ENCODE measurements around the gene CHKB.

Gene CHKB

GRCh38 chr22:50581950-50582492 is 628 bp downstream of the CHKB start:
- Histone ChIP-seq H3K27me3 (ENCODE audit: control insufficient read depth in 2 of 2, insufficient read depth in 2 of 2, low read length in 2 of 2) (no peaks in the 10 kb centered on the region), H3K9me3 (ENCODE audit: control insufficient read depth in 2 of 2, low read length in 2 of 2) (no peaks in the 10 kb centered on the region), H3K9ac (ENCODE audit: low read depth in 1 of 2, low read length in 2 of 2) (peak overlapping the region; percentile 94), H3K4me3 (ENCODE audit: low read length in 2 of 2) (peak overlapping the region; percentile 70 to 89), H3K36me3 (ENCODE audit: control insufficient read depth in 2 of 2, insufficient read depth in 2 of 2, low read length in 2 of 2) (peaks cover 6 to 15% of the 10 kb centered on the region in 2 donors), H3K4me1 (ENCODE audit: control insufficient read depth in 2 of 2, insufficient read depth in 2 of 2, low read length in 2 of 2) (peaks cover 14 to 22% of the 10 kb centered on the region in 2 donors), H3K27ac (ENCODE audit: low read depth in 2 of 2, low read length in 2 of 2) (peak overlapping the region; percentile 99)

- Histone ChIP-seq H3K9me3 (ENCODE audit: control insufficient read depth in 2 of 2, low read length in 2 of 2) (no peaks in the 10 kb centered on the region), H3K27ac (ENCODE audit: low read depth in 2 of 2, low read length in 2 of 2) (peak overlapping the region in 1 of 2 donors; percentile 99), H3K4me1 (ENCODE audit: control insufficient read depth in 2 of 2, insufficient read depth in 2 of 2, low read length in 2 of 2) (peaks cover 14 to 22% of the 10 kb centered on the region in 2 donors), H3K4me3 (ENCODE audit: low read length in 2 of 2) (peak overlapping the region; percentile 70 to 89), H3K36me3 (ENCODE audit: control insufficient read depth in 2 of 2, insufficient read depth in 2 of 2, low read length in 2 of 2) (peaks cover 6 to 15% of the 10 kb centered on the region in 2 donors), H3K27me3 (ENCODE audit: control insufficient read depth in 2 of 2, insufficient read depth in 2 of 2, low read length in 2 of 2) (no peaks in the 10 kb centered on the region), H3K9ac (ENCODE audit: low read depth in 1 of 2, low read length in 2 of 2) (peak overlapping the region; percentile 94)
These were observed 1.4 kb downstream of the CHKB start for GRCh38 chr22:50581031-50581949.

GRCh38 chr22:50579752-50580151 is 2.9 kb downstream of the CHKB start:
- Histone ChIP-seq H3K27me3 (ENCODE audit: control insufficient read depth in 2 of 2, insufficient read depth in 2 of 2, low read length in 2 of 2) (no peaks in the 10 kb centered on the region), H3K36me3 (ENCODE audit: control insufficient read depth in 2 of 2, insufficient read depth in 2 of 2, low read length in 2 of 2) (peaks cover 6 to 15% of the 10 kb centered on the region in 2 donors), H3K9ac (ENCODE audit: low read depth in 1 of 2, low read length in 2 of 2) (no peak overlapping the region), H3K27ac (ENCODE audit: low read depth in 2 of 2, low read length in 2 of 2) (no peak overlapping the region), H3K4me3 (ENCODE audit: low read length in 2 of 2) (no peak overlapping the region), H3K4me1 (ENCODE audit: control insufficient read depth in 2 of 2, insufficient read depth in 2 of 2, low read length in 2 of 2) (peaks cover 14 to 22% of the 10 kb centered on the region in 2 donors), H3K9me3 (ENCODE audit: control insufficient read depth in 2 of 2, low read length in 2 of 2) (no peaks in the 10 kb centered on the region)

- no peak overlapping the region for H3K4me3 ChIP-seq (ENCODE audit: low read length in 2 of 2)
- H3K9me3 ChIP-seq (ENCODE audit: control insufficient read depth in 2 of 2, low read length in 2 of 2): no peaks in the 10 kb centered on the region
- H3K9ac ChIP-seq (ENCODE audit: low read depth in 1 of 2, low read length in 2 of 2): no peak overlapping the region
- no peaks in the 10 kb centered on the region for H3K27me3 ChIP-seq (ENCODE audit: control insufficient read depth in 2 of 2, insufficient read depth in 2 of 2, low read length in 2 of 2)
- H3K27ac ChIP-seq (ENCODE audit: low read depth in 2 of 2, low read length in 2 of 2): no peak overlapping the region
- peaks cover 8 to 15% of the 10 kb centered on the region in 2 donors for H3K36me3 ChIP-seq (ENCODE audit: control insufficient read depth in 2 of 2, insufficient read depth in 2 of 2, low read length in 2 of 2)
- peaks cover 14 to 22% of the 10 kb centered on the region in 2 donors for H3K4me1 ChIP-seq (ENCODE audit: control insufficient read depth in 2 of 2, insufficient read depth in 2 of 2, low read length in 2 of 2)
These were observed 3.8 kb downstream of the CHKB start for GRCh38 chr22:50578776-50579310.

GRCh38 chr22:50577987-50578775 is 4.5 kb downstream of the CHKB start, which contains the start of gene CPT1B:
Gene CPT1B (minus strand): TSS chr22:50578427. CDS start chr22:50577915, 512 bp downstream.
- Histone ChIP-seq H3K9me3 (ENCODE audit: control insufficient read depth in 2 of 2, low read length in 2 of 2) (no peaks in the 10 kb centered on the region), H3K4me3 (ENCODE audit: low read length in 2 of 2) (no peak within 1 kb of the TSS), H3K4me1 (ENCODE audit: control insufficient read depth in 2 of 2, insufficient read depth in 2 of 2, low read length in 2 of 2) (peaks cover 7 to 17% of the 10 kb centered on the region in 2 donors), H3K27me3 (ENCODE audit: control insufficient read depth in 2 of 2, insufficient read depth in 2 of 2, low read length in 2 of 2) (no peaks in the 10 kb centered on the region), H3K9ac (ENCODE audit: low read depth in 1 of 2, low read length in 2 of 2) (no peak within 1 kb of the TSS), H3K36me3 (ENCODE audit: control insufficient read depth in 2 of 2, insufficient read depth in 2 of 2, low read length in 2 of 2) (peaks cover 8 to 15% of the 10 kb centered on the region in 2 donors), H3K27ac (ENCODE audit: low read depth in 2 of 2, low read length in 2 of 2) (no peak within 1 kb of the TSS)

- Histone ChIP-seq H3K4me1 (ENCODE audit: control insufficient read depth in 2 of 2, insufficient read depth in 2 of 2, low read length in 2 of 2) (peaks cover 7 to 17% of the 10 kb centered on the region in 2 donors), H3K27ac (ENCODE audit: low read depth in 2 of 2, low read length in 2 of 2) (no peak overlapping the region), H3K27me3 (ENCODE audit: control insufficient read depth in 2 of 2, insufficient read depth in 2 of 2, low read length in 2 of 2) (no peaks in the 10 kb centered on the region), H3K9ac (ENCODE audit: low read depth in 1 of 2, low read length in 2 of 2) (no peak overlapping the region), H3K9me3 (ENCODE audit: control insufficient read depth in 2 of 2, low read length in 2 of 2) (no peaks in the 10 kb centered on the region), H3K4me3 (ENCODE audit: low read length in 2 of 2) (no peak overlapping the region), H3K36me3 (ENCODE audit: control insufficient read depth in 2 of 2, insufficient read depth in 2 of 2, low read length in 2 of 2) (peaks cover 8 to 15% of the 10 kb centered on the region in 2 donors)
These were observed 5.0 kb downstream of the CHKB start for GRCh38 chr22:50577697-50577986.

GRCh38 chr22:50576806-50577696 is 5.6 kb downstream of the CHKB start:
- Histone ChIP-seq H3K9me3 (ENCODE audit: control insufficient read depth in 2 of 2, low read length in 2 of 2) (no peaks in the 10 kb centered on the region), H3K27me3 (ENCODE audit: control insufficient read depth in 2 of 2, insufficient read depth in 2 of 2, low read length in 2 of 2) (no peaks in the 10 kb centered on the region), H3K4me1 (ENCODE audit: control insufficient read depth in 2 of 2, insufficient read depth in 2 of 2, low read length in 2 of 2) (peaks cover 7 to 17% of the 10 kb centered on the region in 2 donors), H3K36me3 (ENCODE audit: control insufficient read depth in 2 of 2, insufficient read depth in 2 of 2, low read length in 2 of 2) (peaks cover 8 to 18% of the 10 kb centered on the region in 2 donors), H3K27ac (ENCODE audit: low read depth in 2 of 2, low read length in 2 of 2) (no peak overlapping the region), H3K9ac (ENCODE audit: low read depth in 1 of 2, low read length in 2 of 2) (no peak overlapping the region), H3K4me3 (ENCODE audit: low read length in 2 of 2) (no peak overlapping the region)

- Histone ChIP-seq H3K27ac (ENCODE audit: low read depth in 2 of 2, low read length in 2 of 2) (no peak overlapping the region), H3K9me3 (ENCODE audit: control insufficient read depth in 2 of 2, low read length in 2 of 2) (no peaks in the 10 kb centered on the region), H3K4me1 (ENCODE audit: control insufficient read depth in 2 of 2, insufficient read depth in 2 of 2, low read length in 2 of 2) (peaks cover 0 to 12% of the 10 kb centered on the region in 2 donors), H3K4me3 (ENCODE audit: low read length in 2 of 2) (no peak overlapping the region), H3K27me3 (ENCODE audit: control insufficient read depth in 2 of 2, insufficient read depth in 2 of 2, low read length in 2 of 2) (no peaks in the 10 kb centered on the region), H3K9ac (ENCODE audit: low read depth in 1 of 2, low read length in 2 of 2) (no peak overlapping the region), H3K36me3 (ENCODE audit: control insufficient read depth in 2 of 2, insufficient read depth in 2 of 2, low read length in 2 of 2) (peaks cover 13 to 21% of the 10 kb centered on the region in 2 donors)
These were observed 6.6 kb downstream of the CHKB start for GRCh38 chr22:50576070-50576469.

- Histone ChIP-seq H3K36me3 (ENCODE audit: control insufficient read depth in 2 of 2, insufficient read depth in 2 of 2, low read length in 2 of 2) (peaks cover 15 to 25% of the 10 kb centered on the region in 2 donors), H3K27me3 (ENCODE audit: control insufficient read depth in 2 of 2, insufficient read depth in 2 of 2, low read length in 2 of 2) (no peaks in the 10 kb centered on the region), H3K4me3 (ENCODE audit: low read length in 2 of 2) (no peak overlapping the region), H3K27ac (ENCODE audit: low read depth in 2 of 2, low read length in 2 of 2) (no peak overlapping the region), H3K9ac (ENCODE audit: low read depth in 1 of 2, low read length in 2 of 2) (no peak overlapping the region), H3K9me3 (ENCODE audit: control insufficient read depth in 2 of 2, low read length in 2 of 2) (no peaks in the 10 kb centered on the region), H3K4me1 (ENCODE audit: control insufficient read depth in 2 of 2, insufficient read depth in 2 of 2, low read length in 2 of 2) (peaks cover 0 to 10% of the 10 kb centered on the region in 2 donors)
These were observed 7.2 kb downstream of the CHKB start for GRCh38 chr22:50575426-50575941.

Measured in mucosa of rectum (tissue), 2 donors.